ENCODE data around the gene REL.

- TF ChIP-seq, protein P1, sequence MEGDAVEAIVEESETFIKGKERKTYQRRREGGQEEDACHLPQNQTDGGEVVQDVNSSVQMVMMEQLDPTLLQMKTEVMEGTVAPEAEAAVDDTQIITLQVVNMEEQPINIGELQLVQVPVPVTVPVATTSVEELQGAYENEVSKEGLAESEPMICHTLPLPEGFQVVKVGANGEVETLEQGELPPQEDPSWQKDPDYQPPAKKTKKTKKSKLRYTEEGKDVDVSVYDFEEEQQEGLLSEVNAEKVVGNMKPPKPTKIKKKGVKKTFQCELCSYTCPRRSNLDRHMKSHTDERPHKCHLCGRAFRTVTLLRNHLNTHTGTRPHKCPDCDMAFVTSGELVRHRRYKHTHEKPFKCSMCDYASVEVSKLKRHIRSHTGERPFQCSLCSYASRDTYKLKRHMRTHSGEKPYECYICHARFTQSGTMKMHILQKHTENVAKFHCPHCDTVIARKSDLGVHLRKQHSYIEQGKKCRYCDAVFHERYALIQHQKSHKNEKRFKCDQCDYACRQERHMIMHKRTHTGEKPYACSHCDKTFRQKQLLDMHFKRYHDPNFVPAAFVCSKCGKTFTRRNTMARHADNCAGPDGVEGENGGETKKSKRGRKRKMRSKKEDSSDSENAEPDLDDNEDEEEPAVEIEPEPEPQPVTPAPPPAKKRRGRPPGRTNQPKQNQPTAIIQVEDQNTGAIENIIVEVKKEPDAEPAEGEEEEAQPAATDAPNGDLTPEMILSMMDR (IDR thresholded peaks at IDR 0.05), result no peak
- TF ChIP-seq POLR2A (IDR thresholded peaks at IDR 0.05), result peak in 1 of 3 donors; percentile 63
Observed at GRCh38 chr2:60882971-60883753, 1.8 kb downstream of the REL start.
